ENCODE data around the gene RLN1.
"Not testable (repeated sequence)": the region's sequence is repeated elsewhere in the genome, so short reads cannot be mapped to it uniquely, and the experiment has no call there.

The RLN1 gene

DNA sequence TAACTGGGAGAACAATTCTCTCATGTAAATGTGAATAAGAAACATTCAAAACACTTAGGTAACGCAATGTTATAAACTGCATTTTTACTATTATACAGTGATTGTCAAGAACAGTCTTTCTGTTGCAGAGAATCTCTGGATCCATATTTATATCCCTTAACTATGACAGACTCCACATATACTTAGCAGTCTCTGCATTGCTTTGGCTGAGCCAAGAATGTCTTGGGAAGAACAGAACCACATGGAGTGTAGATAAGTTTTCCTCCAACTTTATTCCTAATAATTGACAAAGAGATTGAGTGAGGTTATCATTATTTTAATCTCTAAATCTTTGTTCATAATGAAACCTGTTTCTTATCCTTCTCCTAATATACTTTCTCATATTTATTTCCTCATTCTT lies 15.6 kb upstream of the RLN1 start:
- DNase-seq = no peak
- Mint-ChIP-seq H3K27me3 (no peaks in the 10 kb centered on the region), H3K27ac (no peak overlapping the region), H3K36me3 (ENCODE audit: low read depth) (peaks cover 20% of the 10 kb centered on the region), H3K9me3 (no peaks in the 10 kb centered on the region), H3K4me1 (ENCODE audit: low read depth) (peaks cover 32% of the 10 kb centered on the region), H3K4me3 (no peak overlapping the region)

DNA sequence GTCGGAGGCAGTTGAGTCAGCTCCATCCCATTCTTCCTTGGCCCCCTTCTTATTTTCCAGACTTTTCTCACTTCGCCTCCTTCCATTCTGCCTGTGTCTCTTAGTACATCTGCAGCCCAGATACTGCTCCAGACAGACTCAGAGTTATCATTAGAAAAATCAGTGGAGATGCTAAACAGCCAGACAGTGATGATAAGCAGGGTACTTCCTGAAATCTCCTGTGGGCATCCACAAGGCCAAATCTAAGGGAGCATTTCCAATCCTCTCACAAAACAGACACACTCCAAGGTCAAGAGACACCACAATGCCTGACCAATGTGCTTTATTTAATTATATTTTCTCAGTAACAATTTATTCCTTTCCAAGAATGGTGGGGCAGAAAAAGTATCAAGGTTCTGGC lies 14.5 kb upstream of the RLN1 start:
- Mint-ChIP-seq H3K4me3 (no peak overlapping the region), H3K36me3 (ENCODE audit: low read depth) (peaks cover 18% of the 10 kb centered on the region), H3K4me1 (ENCODE audit: low read depth) (peaks cover 32% of the 10 kb centered on the region), H3K27me3 (no peaks in the 10 kb centered on the region), H3K27ac (peak overlapping the region; percentile 15), H3K9me3 (peaks cover 5% of the 10 kb centered on the region)
- no peak for DNase-seq

DNA sequence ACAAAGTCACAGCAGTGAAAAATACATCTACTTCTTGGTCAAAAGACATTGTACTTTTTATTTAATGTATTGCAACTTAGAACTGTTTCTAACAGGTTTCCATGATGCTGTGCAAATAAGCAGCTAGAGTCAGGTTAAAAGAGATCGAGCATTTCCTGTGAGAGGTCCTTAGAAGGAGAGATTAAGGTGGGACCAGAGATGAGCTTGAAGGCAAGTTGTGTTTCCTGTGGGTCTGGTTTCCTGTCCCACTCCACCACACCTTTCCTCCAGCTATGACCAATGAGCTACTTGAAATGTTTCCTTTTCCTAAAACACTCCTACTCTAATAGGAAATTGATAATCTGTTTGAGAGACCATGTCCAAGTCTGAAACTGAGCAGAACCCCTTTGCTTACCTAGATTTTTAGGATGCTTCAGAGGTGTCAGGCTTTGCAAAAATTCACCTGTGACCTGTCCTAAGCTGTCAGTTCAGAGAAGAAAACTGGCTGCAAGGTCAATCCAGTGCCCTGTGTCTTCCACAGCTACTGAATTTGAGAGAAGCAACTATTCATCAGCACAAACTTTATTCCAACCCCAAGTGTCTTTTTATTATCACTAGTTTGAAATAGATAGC lies 13.1 kb upstream of the RLN1 start:
- DNase-seq = no peak
- H3K36me3 Mint-ChIP-seq (ENCODE audit: low read depth) = peaks cover 7% of the 10 kb centered on the region
- H3K4me1 Mint-ChIP-seq (ENCODE audit: low read depth) = peaks cover 32% of the 10 kb centered on the region
- H3K4me3 Mint-ChIP-seq = no peak overlapping the region
- H3K27me3 Mint-ChIP-seq = no peaks in the 10 kb centered on the region
- peak overlapping the region; percentile 16 for H3K27ac Mint-ChIP-seq
- H3K9me3 Mint-ChIP-seq = peaks cover 7% of the 10 kb centered on the region

- Mint-ChIP-seq H3K27me3 (no peaks in the 10 kb centered on the region), H3K36me3 (ENCODE audit: low read depth) (peaks cover 15% of the 10 kb centered on the region), H3K27ac (peak overlapping the region; percentile 82), H3K4me1 (ENCODE audit: low read depth) (peaks cover 41% of the 10 kb centered on the region), H3K4me3 (peak overlapping the region; percentile 61), H3K9me3 (no peaks in the 10 kb centered on the region)
- DNase-seq = no peak
These were observed 3.0 kb downstream of the RLN1 start for GRCh38 chr9:5336688-5337087.

DNA sequence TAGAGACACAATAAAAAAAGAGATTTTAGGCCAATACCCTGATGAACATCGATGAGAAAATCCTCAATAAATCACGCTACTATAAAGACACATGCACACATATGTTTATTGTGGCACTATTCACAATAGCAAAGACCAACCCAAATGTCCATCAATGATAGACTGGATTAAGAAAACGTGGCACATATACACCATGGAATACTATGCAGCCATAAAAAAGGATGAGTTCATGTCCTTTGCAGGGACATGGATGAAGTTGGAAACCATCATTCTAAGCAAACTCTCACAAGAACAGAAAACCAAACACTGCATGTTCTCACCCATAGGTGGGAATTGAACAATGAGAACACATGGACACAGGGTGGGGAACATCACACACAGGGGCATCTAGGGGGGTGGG lies 8.4 kb downstream of the RLN1 start:
- H3K36me3 Mint-ChIP-seq (ENCODE audit: low read depth) = peaks cover 50% of the 10 kb centered on the region
- H3K27me3 Mint-ChIP-seq = not testable (repeated sequence)

GRCh38 chr9:5326893-5327548 lies 12.7 kb downstream of the RLN1 start:
- peaks cover 21% of the 10 kb centered on the region for H3K4me1 Mint-ChIP-seq (ENCODE audit: low read depth)
- H3K27ac Mint-ChIP-seq = no peak overlapping the region
- no peaks in the 10 kb centered on the region for H3K27me3 Mint-ChIP-seq
- H3K36me3 Mint-ChIP-seq (ENCODE audit: low read depth) = peaks cover 38% of the 10 kb centered on the region
- no peaks in the 10 kb centered on the region for H3K9me3 Mint-ChIP-seq
- H3K4me3 Mint-ChIP-seq = no peak overlapping the region
- DNase-seq = no peak

More for the DNA sequence above, 8.4 kb downstream of the RLN1 start:
- not testable (repeated sequence) for H3K9me3 Mint-ChIP-seq, H3K27ac Mint-ChIP-seq, H3K4me3 Mint-ChIP-seq, DNase-seq
- H3K4me1 Mint-ChIP-seq (ENCODE audit: low read depth) = peaks cover 40% of the 10 kb centered on the region

DNA sequence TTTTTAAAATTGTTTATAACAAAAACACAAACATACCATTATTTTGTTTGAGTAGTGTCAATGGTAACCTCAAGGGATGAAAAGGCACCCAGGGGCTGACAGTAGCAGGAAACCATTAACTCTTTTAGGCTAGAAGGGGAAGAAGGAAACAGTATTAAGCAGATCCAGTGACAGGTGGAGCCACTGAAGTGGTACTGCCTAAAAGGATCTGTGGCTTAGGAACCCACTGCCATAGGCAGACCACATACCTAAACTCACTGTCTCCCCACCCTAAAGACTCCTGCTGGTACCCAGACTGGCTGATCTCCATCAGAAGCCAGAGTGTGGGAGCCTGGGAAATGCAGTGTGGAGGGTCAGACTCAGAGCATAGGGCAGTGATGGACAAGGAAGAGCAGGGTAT lies 13.5 kb downstream of the RLN1 start:
- Mint-ChIP-seq H3K4me1 (ENCODE audit: low read depth) (peaks cover 25% of the 10 kb centered on the region), H3K36me3 (ENCODE audit: low read depth) (peaks cover 34% of the 10 kb centered on the region), H3K4me3 (no peak overlapping the region), H3K27me3 (no peaks in the 10 kb centered on the region), H3K27ac (no peak overlapping the region), H3K9me3 (no peaks in the 10 kb centered on the region)
- DNase-seq = no peak

GRCh38 chr9:5321601-5322000 lies 18.1 kb downstream of the RLN1 start:
- H3K9me3 Mint-ChIP-seq, H3K27me3 Mint-ChIP-seq, H3K27ac Mint-ChIP-seq, DNase-seq, H3K4me3 Mint-ChIP-seq: not testable (repeated sequence)
- Mint-ChIP-seq H3K4me1 (ENCODE audit: low read depth) (peaks cover 14% of the 10 kb centered on the region), H3K36me3 (ENCODE audit: low read depth) (peaks cover 24% of the 10 kb centered on the region)

GRCh38 chr9:5321058-5321457 lies 18.6 kb downstream of the RLN1 start:
- no peak for DNase-seq
- Mint-ChIP-seq H3K4me1 (ENCODE audit: low read depth) (peaks cover 12% of the 10 kb centered on the region), H3K4me3 (no peak overlapping the region), H3K27ac (no peak overlapping the region), H3K36me3 (ENCODE audit: low read depth) (peaks cover 27% of the 10 kb centered on the region), H3K27me3 (no peaks in the 10 kb centered on the region), H3K9me3 (peaks cover 4% of the 10 kb centered on the region)

- Mint-ChIP-seq H3K36me3 (ENCODE audit: low read depth) (peaks cover 45% of the 10 kb centered on the region), H3K9me3 (peaks cover 16% of the 10 kb centered on the region)
- DNase-seq; H3K4me1 Mint-ChIP-seq (ENCODE audit: low read depth); H3K4me3 Mint-ChIP-seq; H3K27ac Mint-ChIP-seq; H3K27me3 Mint-ChIP-seq: not testable (repeated sequence)
These were observed 23.3 kb downstream of the RLN1 start for GRCh38 chr9:5316406-5316805.

GRCh38 chr9:5315187-5315923 lies 24.3 kb downstream of the RLN1 start:
- H3K9me3 Mint-ChIP-seq = peaks cover 16% of the 10 kb centered on the region
- H3K27ac Mint-ChIP-seq = no peak overlapping the region
- H3K36me3 Mint-ChIP-seq (ENCODE audit: low read depth) = peaks cover 45% of the 10 kb centered on the region
- no peak for DNase-seq
- H3K4me1 Mint-ChIP-seq (ENCODE audit: low read depth) = no peaks in the 10 kb centered on the region
- H3K4me3 Mint-ChIP-seq = no peak overlapping the region
- no peaks in the 10 kb centered on the region for H3K27me3 Mint-ChIP-seq

GRCh38 chr9:5310851-5311250 lies 28.8 kb downstream of the RLN1 start:
- H3K4me1 Mint-ChIP-seq (ENCODE audit: low read depth) = peaks cover 5% of the 10 kb centered on the region
- peaks cover 20% of the 10 kb centered on the region for H3K36me3 Mint-ChIP-seq (ENCODE audit: low read depth)
- no peak overlapping the region for H3K27ac Mint-ChIP-seq
- peaks cover 12% of the 10 kb centered on the region for H3K9me3 Mint-ChIP-seq
- no peak for DNase-seq
- H3K27me3 Mint-ChIP-seq = no peaks in the 10 kb centered on the region
- H3K4me3 Mint-ChIP-seq = no peak overlapping the region

DNA sequence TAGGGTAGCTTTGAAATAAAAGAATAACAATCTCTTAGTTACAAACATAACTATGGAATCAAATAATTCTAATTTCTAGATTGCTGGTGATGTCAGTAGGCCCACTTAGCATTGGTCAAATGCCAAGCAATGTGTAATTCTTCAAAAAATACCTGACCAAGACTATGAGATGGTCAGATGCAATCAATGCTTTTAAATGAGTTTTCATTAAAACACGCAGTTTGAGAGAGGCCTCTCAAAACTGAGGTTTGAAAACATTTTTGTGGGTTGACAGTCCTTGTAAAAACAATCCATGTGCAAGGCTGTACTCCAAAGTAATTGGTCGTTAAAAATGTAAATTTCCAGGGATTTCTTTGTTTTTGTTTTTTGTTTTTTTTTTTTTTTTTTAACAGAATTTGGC lies 33.9 kb downstream of the RLN1 start:
- H3K4me1 Mint-ChIP-seq (ENCODE audit: low read depth) = peaks cover 27% of the 10 kb centered on the region

GRCh38 chr9:5303840-5304795 lies 35.6 kb downstream of the RLN1 start, which contains the start of gene RLN2:
Gene RLN2 (minus strand): TSS chr9:5304716. CDS start chr9:5304580, 136 bp downstream.
- not testable (repeated sequence) for H3K36me3 Mint-ChIP-seq (ENCODE audit: low read depth); H3K9me3 Mint-ChIP-seq; H3K27me3 Mint-ChIP-seq
- Mint-ChIP-seq H3K4me1 (ENCODE audit: low read depth) (peaks cover 28% of the 10 kb centered on the region), H3K4me3 (peak within 1 kb of the TSS; percentile 60), H3K27ac (peak within 1 kb of the TSS; percentile 74)
- peak; percentile 62 for DNase-seq

More for the DNA sequence above, 33.9 kb downstream of the RLN1 start:
- Mint-ChIP-seq H3K27ac (no peak overlapping the region), H3K9me3 (no peaks in the 10 kb centered on the region), H3K36me3 (ENCODE audit: low read depth) (no peaks in the 10 kb centered on the region), H3K27me3 (no peaks in the 10 kb centered on the region), H3K4me3 (no peak overlapping the region)
- no peak for DNase-seq
